Measurements from ENCODE around the gene CEP89.

- TF ChIP-seq, protein P1, sequence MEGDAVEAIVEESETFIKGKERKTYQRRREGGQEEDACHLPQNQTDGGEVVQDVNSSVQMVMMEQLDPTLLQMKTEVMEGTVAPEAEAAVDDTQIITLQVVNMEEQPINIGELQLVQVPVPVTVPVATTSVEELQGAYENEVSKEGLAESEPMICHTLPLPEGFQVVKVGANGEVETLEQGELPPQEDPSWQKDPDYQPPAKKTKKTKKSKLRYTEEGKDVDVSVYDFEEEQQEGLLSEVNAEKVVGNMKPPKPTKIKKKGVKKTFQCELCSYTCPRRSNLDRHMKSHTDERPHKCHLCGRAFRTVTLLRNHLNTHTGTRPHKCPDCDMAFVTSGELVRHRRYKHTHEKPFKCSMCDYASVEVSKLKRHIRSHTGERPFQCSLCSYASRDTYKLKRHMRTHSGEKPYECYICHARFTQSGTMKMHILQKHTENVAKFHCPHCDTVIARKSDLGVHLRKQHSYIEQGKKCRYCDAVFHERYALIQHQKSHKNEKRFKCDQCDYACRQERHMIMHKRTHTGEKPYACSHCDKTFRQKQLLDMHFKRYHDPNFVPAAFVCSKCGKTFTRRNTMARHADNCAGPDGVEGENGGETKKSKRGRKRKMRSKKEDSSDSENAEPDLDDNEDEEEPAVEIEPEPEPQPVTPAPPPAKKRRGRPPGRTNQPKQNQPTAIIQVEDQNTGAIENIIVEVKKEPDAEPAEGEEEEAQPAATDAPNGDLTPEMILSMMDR (IDR thresholded peaks at IDR 0.05) = no peak
- no peak for TF ChIP-seq EP300 (IDR thresholded peaks at IDR 0.05)
Observed at GRCh38 chr19:32829345-32829896, 142.3 kb downstream of the CEP89 start.
